ENCODE results near the gene ZNF770. TPM values are rescaled to one million over a fixed set of nuclear protein-coding genes. Genes with fewer than 3 reads are reported as not detected.

ZNF770 gene
- total and polyA plus RNA-seq, 2 donors (not counting 3 experiments of a cell fraction or from before 2014, with no cell fraction given): 6.4 to 30.3 TPM

DNA sequence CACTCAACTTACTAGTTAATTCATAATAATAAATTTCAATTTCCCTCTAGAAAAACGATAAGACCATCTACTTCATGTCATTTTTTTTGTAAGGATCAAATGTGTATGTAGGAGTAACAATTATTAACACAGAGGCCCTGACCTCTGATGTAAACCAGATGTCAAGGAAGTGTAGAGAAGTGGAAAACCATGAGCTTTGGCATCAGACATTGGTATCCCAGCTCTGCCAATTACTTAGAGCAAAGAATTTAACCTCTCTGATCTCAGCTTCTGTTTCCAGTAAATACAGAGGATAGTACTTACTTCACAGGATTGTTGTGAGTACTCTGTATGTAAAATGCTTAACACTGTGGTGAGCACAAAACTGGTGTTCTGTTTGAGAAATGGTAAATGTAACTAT is 36.1 kb downstream of the ZNF770 start:
- ChIA-PET POLR2A (interaction anchor here (1.6 kb wide), 1 partner anchor 17 kb away, joined by 4 read pairs; the partner anchor contains the start of gene AQR), CTCF (interaction anchor here (0.9 to 3.1 kb wide), 4 partner anchors 12 to 334 kb away, joined by 3 to 17 read pairs (median 5); partner anchors contain the start of gene AQR)
- Histone ChIP-seq H3K4me1 (ENCODE audit: control insufficient read depth, extremely low read depth, insufficient read depth, low read length) (no peaks in the 10 kb centered on the region), H3K9me3 (replicated peaks; ENCODE audit: control insufficient read depth, insufficient read depth, low read length) (no peaks in the 10 kb centered on the region), H3K79me2 (ENCODE audit: control insufficient read depth, insufficient read depth, low read length) (peaks cover 3% of the 10 kb centered on the region), H2AFZ (ENCODE audit: low read depth, low read length) (no peak overlapping the region), H3K4me3 (replicated peaks in 1 of 3; ENCODE audit: insufficient read depth in 1 of 3, low read depth in 1 of 3, low read length in 3 of 3) (no peak overlapping the region), H3K36me3 (ENCODE audit: control insufficient read depth in 2 of 2, extremely low read depth in 1 of 2, insufficient read depth in 2 of 2, low read length in 2 of 2) (peaks cover 0 to 7% of the 10 kb centered on the region in 2 experiments), H3K27me3 (ENCODE audit: control insufficient read depth in 2 of 2, insufficient read depth in 2 of 2, low read length in 2 of 2) (no peaks in the 10 kb centered on the region), H3K9me1 (replicated peaks; ENCODE audit: control insufficient read depth, extremely low read depth, insufficient read depth, low read length) (no peaks in the 10 kb centered on the region), H4K20me1 (replicated peaks; ENCODE audit: control insufficient read depth, extremely low read depth, insufficient read depth, low read length) (no peaks in the 10 kb centered on the region), H3K4me2 (ENCODE audit: insufficient read depth, low read length) (no peak overlapping the region), H3K27ac (ENCODE audit: insufficient read depth, low read depth, low read length) (no peak overlapping the region), H3K9ac (replicated peaks; ENCODE audit: extremely low read depth, insufficient read depth, low read length) (no peak overlapping the region)
- intact Hi-C loops (cut with micrococcal nuclease) (no loop called here), dilution Hi-C loops (cut with MboI; ENCODE audit: extremely low pct_ligation_motif_present, low sequenced_read_pairs) (no loop called here)
- TF ChIP-seq POLR2AphosphoS5 (IDR thresholded peaks at IDR 0.05; ENCODE audit: insufficient read depth, low read depth, low read length) (no peak), EZH2 (IDR thresholded peaks at IDR 0.05; ENCODE audit: borderline replicate concordance, low read depth, low read length, severe bottlenecking) (no peak), FOS (IDR thresholded peaks at IDR 0.05; ENCODE audit: borderline replicate concordance, insufficient read depth, low read length) (no peak), POLR2A (IDR thresholded peaks at IDR 0.05; ENCODE audit: low read depth, low read length) (no peak), GATA2 (IDR thresholded peaks at IDR 0.05; ENCODE audit: insufficient read depth, insufficient read length, low read depth, low read length) (no peak), JUN (IDR thresholded peaks at IDR 0.05; ENCODE audit: borderline replicate concordance, insufficient read depth, insufficient read length, low read depth) (no peak), MYC (IDR thresholded peaks at IDR 0.05; ENCODE audit: low read depth, low read length) (no peak)
- TF ChIP-seq, protein P1, sequence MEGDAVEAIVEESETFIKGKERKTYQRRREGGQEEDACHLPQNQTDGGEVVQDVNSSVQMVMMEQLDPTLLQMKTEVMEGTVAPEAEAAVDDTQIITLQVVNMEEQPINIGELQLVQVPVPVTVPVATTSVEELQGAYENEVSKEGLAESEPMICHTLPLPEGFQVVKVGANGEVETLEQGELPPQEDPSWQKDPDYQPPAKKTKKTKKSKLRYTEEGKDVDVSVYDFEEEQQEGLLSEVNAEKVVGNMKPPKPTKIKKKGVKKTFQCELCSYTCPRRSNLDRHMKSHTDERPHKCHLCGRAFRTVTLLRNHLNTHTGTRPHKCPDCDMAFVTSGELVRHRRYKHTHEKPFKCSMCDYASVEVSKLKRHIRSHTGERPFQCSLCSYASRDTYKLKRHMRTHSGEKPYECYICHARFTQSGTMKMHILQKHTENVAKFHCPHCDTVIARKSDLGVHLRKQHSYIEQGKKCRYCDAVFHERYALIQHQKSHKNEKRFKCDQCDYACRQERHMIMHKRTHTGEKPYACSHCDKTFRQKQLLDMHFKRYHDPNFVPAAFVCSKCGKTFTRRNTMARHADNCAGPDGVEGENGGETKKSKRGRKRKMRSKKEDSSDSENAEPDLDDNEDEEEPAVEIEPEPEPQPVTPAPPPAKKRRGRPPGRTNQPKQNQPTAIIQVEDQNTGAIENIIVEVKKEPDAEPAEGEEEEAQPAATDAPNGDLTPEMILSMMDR (IDR thresholded peaks at IDR 0.05; ENCODE audit: extremely low read depth in 1 of 2, insufficient read depth in 1 of 2, low read depth in 1 of 2, low read length in 2 of 2): no peak
- TF ChIP-seq, protein P2, sequence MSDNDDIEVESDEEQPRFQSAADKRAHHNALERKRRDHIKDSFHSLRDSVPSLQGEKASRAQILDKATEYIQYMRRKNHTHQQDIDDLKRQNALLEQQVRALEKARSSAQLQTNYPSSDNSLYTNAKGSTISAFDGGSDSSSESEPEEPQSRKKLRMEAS (IDR thresholded peaks at IDR 0.05; ENCODE audit: insufficient read depth, insufficient read length): no peak
- FAIRE-seq: no peak
- DNase-seq (ENCODE audit: low read depth, low spot score): peak; percentile 83
- BruUV-seq (replicated peaks): no TSS peak
